ENCODE data around the gene PMPCA. TPM values are rescaled to one million over a fixed set of nuclear protein-coding genes. Genes with fewer than 3 reads are reported as not detected.

PMPCA gene
- total and polyA plus RNA-seq, 2 of the 13 experiments (the other 11 are each of a cell fraction or from before 2014, with no cell fraction given): 70.2 to 88.4 TPM

GRCh38 chr9:136373300-136374182, 36.9 kb upstream of the PMPCA start, which contains the start of gene CARD9 (continued):
- no peak for TF ChIP-seq ZBTB49 (CRISPR knock-in tag; IDR thresholded peaks at IDR 0.05; ENCODE audit: borderline replicate concordance)
- no peak for TF ChIP-seq SRSF9 (IDR thresholded peaks at IDR 0.05; ENCODE audit: borderline replicate concordance, insufficient read depth, low read depth, low read length, poor library complexity, severe bottlenecking)
- TF ChIP-seq SKIL (CRISPR knock-in tag; IDR thresholded peaks at IDR 0.05; ENCODE audit: borderline replicate concordance): no peak
- peak; percentile 59; the same call in 1 of the 2 replicates for TF ChIP-seq RBFOX2 (IDR thresholded peaks at IDR 0.05; ENCODE audit: low read depth, low read length)
- no peak; the same call in 1 of the 2 replicates for TF ChIP-seq SNAI1 (CRISPR knock-in tag; IDR thresholded peaks at IDR 0.05; ENCODE audit: borderline replicate concordance)
- TF ChIP-seq ZNF703 (CRISPR knock-in tag; IDR thresholded peaks at IDR 0.05; ENCODE audit: borderline replicate concordance): no peak; the same call in 1 of the 2 replicates
- TF ChIP-seq ZFAT (CRISPR knock-in tag; conservative IDR thresholded peaks at IDR 0.05): no peak
- 0 out of 2 replicates have a peak, but pooled peaks have one; percentile 63 for TF ChIP-seq ZNF605 (CRISPR knock-in tag; IDR thresholded peaks at IDR 0.05)
- no peak for TF ChIP-seq ZNF230 (CRISPR knock-in tag; IDR thresholded peaks at IDR 0.05)
- TF ChIP-seq MTF1 (CRISPR knock-in tag; IDR thresholded peaks at IDR 0.05): no peak
- TF ChIP-seq ZNF282 (IDR thresholded peaks at IDR 0.05; ENCODE audit: partially characterized antibody): no peak
- no peak; the same call in 1 of the 2 replicates for TF ChIP-seq TBX2 (CRISPR knock-in tag; IDR thresholded peaks at IDR 0.05; ENCODE audit: borderline replicate concordance)
- TF ChIP-seq THRA (CRISPR knock-in tag; IDR thresholded peaks at IDR 0.05; ENCODE audit: borderline replicate concordance): no peak
- TF ChIP-seq ZNF296 (CRISPR knock-in tag; conservative IDR thresholded peaks at IDR 0.05): no peak
- TF ChIP-seq, protein P1, sequence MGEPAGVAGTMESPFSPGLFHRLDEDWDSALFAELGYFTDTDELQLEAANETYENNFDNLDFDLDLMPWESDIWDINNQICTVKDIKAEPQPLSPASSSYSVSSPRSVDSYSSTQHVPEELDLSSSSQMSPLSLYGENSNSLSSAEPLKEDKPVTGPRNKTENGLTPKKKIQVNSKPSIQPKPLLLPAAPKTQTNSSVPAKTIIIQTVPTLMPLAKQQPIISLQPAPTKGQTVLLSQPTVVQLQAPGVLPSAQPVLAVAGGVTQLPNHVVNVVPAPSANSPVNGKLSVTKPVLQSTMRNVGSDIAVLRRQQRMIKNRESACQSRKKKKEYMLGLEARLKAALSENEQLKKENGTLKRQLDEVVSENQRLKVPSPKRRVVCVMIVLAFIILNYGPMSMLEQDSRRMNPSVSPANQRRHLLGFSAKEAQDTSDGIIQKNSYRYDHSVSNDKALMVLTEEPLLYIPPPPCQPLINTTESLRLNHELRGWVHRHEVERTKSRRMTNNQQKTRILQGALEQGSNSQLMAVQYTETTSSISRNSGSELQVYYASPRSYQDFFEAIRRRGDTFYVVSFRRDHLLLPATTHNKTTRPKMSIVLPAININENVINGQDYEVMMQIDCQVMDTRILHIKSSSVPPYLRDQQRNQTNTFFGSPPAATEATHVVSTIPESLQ (CRISPR knock-in tag; conservative IDR thresholded peaks at IDR 0.05): no peak
- TF ChIP-seq RFXAP (CRISPR knock-in tag; IDR thresholded peaks at IDR 0.05; ENCODE audit: borderline replicate concordance): peak; percentile 51; the same call in 1 of the 2 replicates
- no peak for TF ChIP-seq ZC3H4 (CRISPR knock-in tag; IDR thresholded peaks at IDR 0.05; ENCODE audit: borderline replicate concordance)
- TF ChIP-seq RFX5 (IDR thresholded peaks at IDR 0.05; ENCODE audit: low read depth, low read length): no peak
- peak; percentile 59 for TF ChIP-seq NFYB (CRISPR knock-in tag; IDR thresholded peaks at IDR 0.05)
- TF ChIP-seq ATF7-NPFF (CRISPR knock-in tag; IDR thresholded peaks at IDR 0.05; ENCODE audit: low read depth): no peak

Measured in HepG2 (cell line).